ENCODE results near the gene PPFIA2. TPM values are rescaled to one million over a fixed set of nuclear protein-coding genes. Genes with fewer than 3 reads are reported as not detected.

PPFIA2 gene
- total RNA-seq, 1 experiment from 2014 or later = not detected

DNA sequence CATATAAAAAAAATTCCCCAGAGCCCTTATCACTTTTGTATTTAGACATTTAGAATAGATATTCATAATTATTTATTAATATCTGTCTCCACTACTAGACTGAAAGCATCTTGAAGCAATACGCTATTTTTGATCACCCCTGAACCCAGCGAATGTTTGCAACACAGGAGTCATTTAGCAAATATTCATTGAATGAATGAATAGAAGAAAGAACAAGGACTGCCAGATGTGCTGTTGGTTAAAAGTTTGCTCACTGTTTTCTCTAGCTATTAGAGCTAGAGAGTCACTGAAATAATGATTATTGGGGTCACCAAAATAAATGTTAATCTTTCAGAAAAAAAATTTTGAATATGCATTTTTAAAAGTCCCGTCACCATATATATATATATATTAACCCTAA, 506.9 kb downstream of the PPFIA2 start:
- TF ChIP-seq EZH2 (IDR thresholded peaks at IDR 0.05; ENCODE audit: low read length, unreplicated experiment) (no peak), EZH2phosphoT487 (IDR thresholded peaks at IDR 0.05; ENCODE audit: borderline replicate concordance, low read length) (no peak)
- TF ChIP-seq, protein P1, sequence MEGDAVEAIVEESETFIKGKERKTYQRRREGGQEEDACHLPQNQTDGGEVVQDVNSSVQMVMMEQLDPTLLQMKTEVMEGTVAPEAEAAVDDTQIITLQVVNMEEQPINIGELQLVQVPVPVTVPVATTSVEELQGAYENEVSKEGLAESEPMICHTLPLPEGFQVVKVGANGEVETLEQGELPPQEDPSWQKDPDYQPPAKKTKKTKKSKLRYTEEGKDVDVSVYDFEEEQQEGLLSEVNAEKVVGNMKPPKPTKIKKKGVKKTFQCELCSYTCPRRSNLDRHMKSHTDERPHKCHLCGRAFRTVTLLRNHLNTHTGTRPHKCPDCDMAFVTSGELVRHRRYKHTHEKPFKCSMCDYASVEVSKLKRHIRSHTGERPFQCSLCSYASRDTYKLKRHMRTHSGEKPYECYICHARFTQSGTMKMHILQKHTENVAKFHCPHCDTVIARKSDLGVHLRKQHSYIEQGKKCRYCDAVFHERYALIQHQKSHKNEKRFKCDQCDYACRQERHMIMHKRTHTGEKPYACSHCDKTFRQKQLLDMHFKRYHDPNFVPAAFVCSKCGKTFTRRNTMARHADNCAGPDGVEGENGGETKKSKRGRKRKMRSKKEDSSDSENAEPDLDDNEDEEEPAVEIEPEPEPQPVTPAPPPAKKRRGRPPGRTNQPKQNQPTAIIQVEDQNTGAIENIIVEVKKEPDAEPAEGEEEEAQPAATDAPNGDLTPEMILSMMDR (conservative IDR thresholded peaks at IDR 0.05; ENCODE audit: low read depth, low read length) = no peak
- Histone ChIP-seq H3K27ac (ENCODE audit: low read length) (no peak overlapping the region), H3K9me2 (replicated peaks; ENCODE audit: low read length) (no peaks in the 10 kb centered on the region; the same call in 1 of the 2 replicates), H3F3A (ENCODE audit: low read length, unreplicated experiment) (no peaks in the 10 kb centered on the region), H3K4me3 (ENCODE audit: low read length) (no peak overlapping the region), H3K36me3 (ENCODE audit: low read depth, low read length) (no peaks in the 10 kb centered on the region), H3K27me3 (ENCODE audit: low read length) (no peaks in the 10 kb centered on the region; the same call in none of the 2 replicates), H3K9ac (ENCODE audit: low read length) (no peak overlapping the region), H4K20me1 (ENCODE audit: low read length) (no peaks in the 10 kb centered on the region), H3K79me2 (ENCODE audit: low read length) (no peaks in the 10 kb centered on the region), H2AFZ (ENCODE audit: low read length) (no peak overlapping the region), H3K4me2 (ENCODE audit: low read length) (no peak overlapping the region), H3K9me3 (ENCODE audit: low read length) (no peaks in the 10 kb centered on the region), H3K4me1 (ENCODE audit: insufficient read depth, low read length) (no peaks in the 10 kb centered on the region)
- CTCF ChIA-PET = no interaction called here
- DNase-seq = no peak
- no TSS peak for BruUV-seq (replicated peaks)
- no peak for ATAC-seq
- POLR2A ChIA-PET (ENCODE audit: unreplicated experiment) = no interaction called here
- intact Hi-C loops (cut with micrococcal nuclease) = loop anchor here (10.0 kb wide), 3 partner anchors 107 to 1057 kb away; no protein-coding TSS in a partner anchor

DNA sequence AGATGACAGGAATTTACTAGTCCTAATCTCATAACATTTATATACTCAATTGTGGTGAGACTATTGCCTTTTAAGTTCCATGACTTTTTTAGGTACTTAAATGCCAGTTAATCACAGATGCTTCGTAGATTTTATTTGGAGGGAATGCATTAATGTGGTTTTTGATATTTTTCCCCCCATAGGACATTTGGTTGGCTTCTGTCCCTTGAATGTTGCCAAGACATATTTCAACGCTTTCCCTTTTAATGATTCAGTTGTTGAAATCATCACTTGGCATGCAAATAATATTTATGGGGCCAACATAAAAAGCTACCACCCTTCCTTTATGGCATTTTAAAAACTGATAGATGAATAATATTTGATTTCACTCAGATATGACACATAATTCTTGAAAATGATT, 509.2 kb downstream of the PPFIA2 start:
- Histone ChIP-seq H3K79me2 (ENCODE audit: low read length) (no peaks in the 10 kb centered on the region), H3K4me1 (ENCODE audit: insufficient read depth, low read length) (no peaks in the 10 kb centered on the region), H3F3A (ENCODE audit: low read length, unreplicated experiment) (no peaks in the 10 kb centered on the region), H3K9ac (ENCODE audit: low read length) (no peak overlapping the region), H3K4me3 (ENCODE audit: low read length) (no peak overlapping the region), H3K27ac (ENCODE audit: low read length) (no peak overlapping the region), H3K4me2 (ENCODE audit: low read length) (no peak overlapping the region), H3K36me3 (ENCODE audit: low read depth, low read length) (no peaks in the 10 kb centered on the region), H3K9me2 (replicated peaks; ENCODE audit: low read length) (no peaks in the 10 kb centered on the region; the same call in 1 of the 2 replicates), H3K9me3 (ENCODE audit: low read length) (no peaks in the 10 kb centered on the region), H2AFZ (ENCODE audit: low read length) (no peak overlapping the region), H3K27me3 (ENCODE audit: low read length) (no peaks in the 10 kb centered on the region; the same call in none of the 2 replicates), H4K20me1 (ENCODE audit: low read length) (no peaks in the 10 kb centered on the region)
- ChIA-PET POLR2A (ENCODE audit: unreplicated experiment) (no interaction called here), CTCF (no interaction called here)
- BruUV-seq (replicated peaks) = no TSS peak
- intact Hi-C loops (cut with micrococcal nuclease) = loop anchor here (10.0 kb wide), 3 partner anchors 105 to 1055 kb away; no protein-coding TSS in a partner anchor
- ATAC-seq (no peak), DNase-seq (no peak)
- TF ChIP-seq EZH2phosphoT487 (IDR thresholded peaks at IDR 0.05; ENCODE audit: borderline replicate concordance, low read length) (no peak), EZH2 (IDR thresholded peaks at IDR 0.05; ENCODE audit: low read length, unreplicated experiment) (no peak)
- TF ChIP-seq, protein P1 (conservative IDR thresholded peaks at IDR 0.05; ENCODE audit: low read depth, low read length) = no peak

DNA sequence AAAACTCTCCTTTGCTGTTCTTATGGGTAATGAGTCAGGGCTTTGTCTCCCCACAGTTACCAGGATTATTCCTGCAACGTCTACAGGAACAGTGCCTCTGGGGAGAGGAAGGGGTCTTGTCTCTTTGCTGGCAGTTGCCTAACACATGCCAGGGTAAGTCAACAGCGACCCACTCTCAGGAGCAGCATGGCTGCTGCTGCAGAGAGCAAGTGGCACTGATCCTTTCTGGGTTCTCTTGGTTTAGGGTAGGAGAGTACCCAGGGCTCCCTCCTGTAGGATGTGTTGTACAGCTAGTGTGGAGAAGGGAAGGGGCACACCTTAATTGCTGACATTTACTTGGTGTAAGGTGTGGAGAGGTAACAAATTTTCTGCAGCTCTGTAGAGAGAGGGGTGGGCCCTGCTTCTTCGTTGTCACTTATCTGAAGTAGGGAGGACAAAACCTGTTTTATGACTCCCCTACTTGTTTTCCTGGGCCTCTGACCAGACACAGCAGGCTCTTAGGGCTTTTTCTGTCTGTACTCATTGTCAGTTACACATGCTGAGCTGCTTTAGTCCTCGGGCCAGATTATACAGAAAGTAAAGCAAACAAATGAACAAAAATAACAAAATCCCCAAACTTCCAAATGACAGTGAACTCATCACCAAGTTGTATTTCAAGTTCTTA, 513.1 kb downstream of the PPFIA2 start:
- no TSS peak for BruUV-seq (replicated peaks)

More for the DNA sequence above, 513.1 kb downstream of the PPFIA2 start:
- no peak overlapping the region for H2AFZ ChIP-seq (ENCODE audit: low read length)
- ChIA-PET POLR2A (ENCODE audit: unreplicated experiment) (no interaction called here), CTCF (no interaction called here)
- H3K9me3 ChIP-seq (ENCODE audit: low read length) = no peaks in the 10 kb centered on the region
- no peaks in the 10 kb centered on the region for H3K36me3 ChIP-seq (ENCODE audit: low read depth, low read length)
- TF ChIP-seq EZH2 (IDR thresholded peaks at IDR 0.05; ENCODE audit: low read length, unreplicated experiment) (no peak), EZH2phosphoT487 (IDR thresholded peaks at IDR 0.05; ENCODE audit: borderline replicate concordance, low read length) (no peak)
- TF ChIP-seq, protein P1 (conservative IDR thresholded peaks at IDR 0.05; ENCODE audit: low read depth, low read length) = no peak
- no peak overlapping the region for H3K9ac ChIP-seq (ENCODE audit: low read length)
- no peak overlapping the region for H3K4me2 ChIP-seq (ENCODE audit: low read length)
- no peaks in the 10 kb centered on the region; the same call in 1 of the 2 replicates for H3K9me2 ChIP-seq (replicated peaks; ENCODE audit: low read length)
- DNase-seq = no peak
- ATAC-seq = no peak
- no peak overlapping the region for H3K4me3 ChIP-seq (ENCODE audit: low read length)
- intact Hi-C loops (cut with micrococcal nuclease) = no loop called here
- no peaks in the 10 kb centered on the region; the same call in none of the 2 replicates for H3K27me3 ChIP-seq (ENCODE audit: low read length)
- H3F3A ChIP-seq (ENCODE audit: low read length, unreplicated experiment) = no peaks in the 10 kb centered on the region
- H3K4me1 ChIP-seq (ENCODE audit: insufficient read depth, low read length) = no peaks in the 10 kb centered on the region
- no peaks in the 10 kb centered on the region for H3K79me2 ChIP-seq (ENCODE audit: low read length)
- no peaks in the 10 kb centered on the region for H4K20me1 ChIP-seq (ENCODE audit: low read length)
- no peak overlapping the region for H3K27ac ChIP-seq (ENCODE audit: low read length)

All from PC-3 (cell line).